HCT116 (cell line): ENCODE results near the gene CTXN1.

Experiments used
- CTCF ChIP-seq, 3 experiments: fragments of 200-600 bp in 1 of 3; sonication (generic) in 1 of 3; IDR thresholded peaks in 2 of 3; conservative IDR thresholded peaks in 1 of 3; 2 replicates each; pipeline ENCODE4 v1.5.1; 2012 to 2017; ENCODE audit warnings: low read depth in 2 of 3, low read length in 2 of 3, antibody characterized with exemption in 1 of 3, borderline replicate concordance in 1 of 3, control low read depth in 1 of 3, mild to moderate bottlenecking in 1 of 3, mixed read lengths in 1 of 3, mixed run types in 1 of 3, moderate library complexity in 1 of 3; ENCODE audit not compliant: insufficient read depth in 1 of 3
- EZH2 ChIP-seq: fragments of 200-600 bp; sonication (generic); IDR thresholded peaks from 2 replicates; pipeline ENCODE4 v1.6.1; 2017; ENCODE audit warnings: antibody characterized with exemption, mixed run types
- SP1 ChIP-seq: IDR thresholded peaks from 2 replicates; pipeline ENCODE4 v1.6.1; 2012; ENCODE audit warnings: low read depth

- TF ChIP-seq SP1 (no peak), CTCF (IDR thresholded peaks at IDR 0.05 in 2 of 3, conservative IDR thresholded peaks at IDR 0.05 in 1 of 3; ENCODE audit: borderline replicate concordance in 1 of 3, insufficient read depth in 1 of 3, low read depth in 2 of 3, low read length in 2 of 3) (no peak), EZH2 (no peak)
Observed at GRCh38 chr19:7910321-7911161, 15.4 kb downstream of the CTXN1 start.
